Prostate gland (tissue), 2 donors: ENCODE results near the gene RIMBP2.

Source experiments
- POLR2A ChIP-seq: fragments of 450-650 bp; IDR thresholded peaks from one replicate; pipeline ENCODE4 v1.6.1; 2016; ENCODE audit warnings: antibody characterized with exemption, mild to moderate bottlenecking
- POLR2AphosphoS5 ChIP-seq: sonication (generic); formaldehyde crosslinking; IDR thresholded peaks from one replicate; pipeline ENCODE4 v1.6.1; 2017; ENCODE audit warnings: antibody characterized with exemption
- TF ChIP-seq, protein P1 (sequence below), 4 experiments: fragments of 200-600 bp in 2 of 4; fragments of 450-650 bp in 2 of 4; sonication (generic) in 2 of 4; IDR thresholded peaks; 1 replicate in 3 of 4; 2 replicates in 1 of 4; pipeline ENCODE4 v1.5.1; 2016 to 2019; ENCODE audit warnings: antibody characterized with exemption in 4 of 4, mild to moderate bottlenecking in 2 of 4, moderate library complexity in 2 of 4

DNA sequence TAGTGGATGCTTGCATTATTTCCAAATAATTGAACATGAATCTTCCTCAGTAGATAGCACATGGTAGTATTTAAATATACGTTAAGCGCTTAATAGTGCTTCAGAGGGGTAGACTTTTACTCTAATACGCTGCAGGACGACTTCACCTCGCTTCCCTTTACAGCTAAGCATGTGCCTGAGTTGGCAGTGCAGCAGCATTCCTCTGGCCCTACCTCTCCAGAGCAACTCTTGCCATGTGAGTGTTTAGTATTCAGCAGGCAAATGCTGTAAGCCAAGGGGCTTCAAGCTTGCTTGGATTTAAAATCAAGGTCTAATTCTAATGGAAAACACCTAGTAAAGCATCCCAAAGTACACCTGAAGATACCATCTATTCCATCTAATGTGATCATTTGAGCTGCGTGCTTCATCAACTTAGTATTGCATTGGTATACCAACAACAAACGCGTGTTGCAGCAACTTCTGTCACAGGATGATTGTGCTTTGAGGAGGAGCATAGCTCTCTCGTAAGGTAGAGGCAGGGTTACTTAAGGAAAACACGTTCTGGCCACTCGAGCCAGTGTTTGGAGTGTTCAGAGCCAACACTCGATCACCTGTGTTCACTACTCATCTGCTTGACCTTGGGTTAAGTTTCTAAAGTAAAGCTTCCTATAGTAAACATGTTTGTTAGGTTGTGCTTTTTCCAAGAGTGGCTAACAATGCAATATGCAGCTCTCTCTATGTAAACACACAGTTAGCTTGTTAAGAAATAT lies 317.8 kb downstream of the RIMBP2 start:
- TF ChIP-seq, protein P1, sequence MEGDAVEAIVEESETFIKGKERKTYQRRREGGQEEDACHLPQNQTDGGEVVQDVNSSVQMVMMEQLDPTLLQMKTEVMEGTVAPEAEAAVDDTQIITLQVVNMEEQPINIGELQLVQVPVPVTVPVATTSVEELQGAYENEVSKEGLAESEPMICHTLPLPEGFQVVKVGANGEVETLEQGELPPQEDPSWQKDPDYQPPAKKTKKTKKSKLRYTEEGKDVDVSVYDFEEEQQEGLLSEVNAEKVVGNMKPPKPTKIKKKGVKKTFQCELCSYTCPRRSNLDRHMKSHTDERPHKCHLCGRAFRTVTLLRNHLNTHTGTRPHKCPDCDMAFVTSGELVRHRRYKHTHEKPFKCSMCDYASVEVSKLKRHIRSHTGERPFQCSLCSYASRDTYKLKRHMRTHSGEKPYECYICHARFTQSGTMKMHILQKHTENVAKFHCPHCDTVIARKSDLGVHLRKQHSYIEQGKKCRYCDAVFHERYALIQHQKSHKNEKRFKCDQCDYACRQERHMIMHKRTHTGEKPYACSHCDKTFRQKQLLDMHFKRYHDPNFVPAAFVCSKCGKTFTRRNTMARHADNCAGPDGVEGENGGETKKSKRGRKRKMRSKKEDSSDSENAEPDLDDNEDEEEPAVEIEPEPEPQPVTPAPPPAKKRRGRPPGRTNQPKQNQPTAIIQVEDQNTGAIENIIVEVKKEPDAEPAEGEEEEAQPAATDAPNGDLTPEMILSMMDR (IDR thresholded peaks at IDR 0.05), result no peak
- TF ChIP-seq POLR2A (no peak), POLR2AphosphoS5 (no peak)
